A204.1 (cell line): ENCODE data around the gene PAEP.
"Not testable (repeated sequence)": the region's sequence is repeated elsewhere in the genome, so short reads cannot be mapped to it uniquely, and the experiment has no call there.

ENCODE experiments used
- FAIRE-seq: peaks from 2 replicates; lab custom pipeline; 2012; peaks lifted over from hg19 to GRCh38; lab: Jason Lieb, UNC

The PAEP gene

GRCh38 chr9:135526089-135526729, 35.3 kb upstream of the PAEP start:
- no peak for FAIRE-seq

DNA sequence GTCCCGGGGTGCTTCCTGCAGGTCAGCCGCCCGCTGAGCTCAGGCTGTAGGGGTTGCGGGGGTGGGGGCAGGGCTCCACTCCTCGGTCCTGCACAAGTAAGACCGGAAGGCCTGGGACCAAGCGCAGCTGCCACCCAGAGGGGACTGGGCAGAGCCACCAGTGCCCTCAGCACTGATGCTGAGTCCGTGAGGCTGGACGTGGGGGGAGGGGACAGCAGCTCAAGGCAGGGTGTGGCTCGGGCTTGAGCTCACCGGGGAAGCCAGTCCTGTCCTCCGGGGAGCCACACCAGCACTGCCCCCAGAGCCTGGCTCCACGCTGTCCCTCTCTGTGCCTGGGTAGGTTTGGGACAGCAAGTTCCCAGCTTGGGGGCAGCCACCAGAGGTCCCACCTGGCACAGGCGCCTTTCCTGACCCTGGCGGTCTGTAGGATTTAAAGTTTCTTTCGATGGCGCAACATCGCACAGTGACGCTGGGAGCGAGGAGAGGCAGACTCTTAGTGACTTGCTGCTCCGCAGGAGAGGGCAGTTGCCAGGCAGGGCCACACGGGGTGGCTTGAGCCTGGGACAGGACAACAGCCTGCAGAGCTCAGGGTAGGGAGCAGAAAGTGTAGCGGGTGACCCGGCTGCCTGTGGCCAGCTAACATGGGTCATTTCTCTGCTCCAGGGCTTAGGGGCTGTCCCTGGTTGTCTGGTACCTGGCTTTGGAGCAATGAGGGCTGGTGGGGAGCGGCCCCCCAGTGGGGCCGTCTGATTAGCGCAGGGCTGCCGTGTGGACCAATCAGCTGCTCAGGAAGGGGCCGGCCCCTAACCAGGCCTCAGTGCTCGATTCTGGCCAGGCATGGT, 34.6 kb upstream of the PAEP start:
- FAIRE-seq, result no peak

- FAIRE-seq, result not testable (repeated sequence)
Measured at GRCh38 chr9:135528842-135529435, 32.6 kb upstream of the PAEP start.

GRCh38 chr9:135530146-135530545, 31.4 kb upstream of the PAEP start:
- no peak for FAIRE-seq

GRCh38 chr9:135531096-135531495, 30.5 kb upstream of the PAEP start:
- no peak for FAIRE-seq

- FAIRE-seq, result no peak
Measured at GRCh38 chr9:135533113-135533512, 28.4 kb upstream of the PAEP start.

GRCh38 chr9:135533674-135534073, 27.9 kb upstream of the PAEP start:
- no peak for FAIRE-seq

- not testable (repeated sequence) for FAIRE-seq
Measured at GRCh38 chr9:135534192-135534711, 27.3 kb upstream of the PAEP start.

DNA sequence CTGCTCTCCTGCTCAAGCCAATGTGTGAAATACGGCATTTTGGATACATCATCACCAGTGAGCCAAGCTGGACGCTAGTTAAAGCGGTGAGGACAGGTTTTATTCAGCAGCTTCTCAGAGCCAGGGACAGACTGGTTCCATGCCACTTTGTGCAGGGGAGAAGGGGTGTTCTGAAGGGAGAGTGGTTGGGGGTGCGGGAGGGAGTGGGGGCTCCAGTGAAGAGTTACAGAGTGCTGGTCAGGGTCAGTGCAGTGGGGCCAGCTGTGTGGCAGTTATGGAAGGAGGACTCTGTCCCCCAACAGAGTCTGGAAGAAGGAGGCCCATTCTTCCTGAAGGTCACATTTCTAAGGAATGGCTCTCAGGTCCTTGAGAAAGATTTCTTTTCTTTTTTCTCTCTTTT, 26.7 kb upstream of the PAEP start:
- not testable (repeated sequence) for FAIRE-seq

DNA sequence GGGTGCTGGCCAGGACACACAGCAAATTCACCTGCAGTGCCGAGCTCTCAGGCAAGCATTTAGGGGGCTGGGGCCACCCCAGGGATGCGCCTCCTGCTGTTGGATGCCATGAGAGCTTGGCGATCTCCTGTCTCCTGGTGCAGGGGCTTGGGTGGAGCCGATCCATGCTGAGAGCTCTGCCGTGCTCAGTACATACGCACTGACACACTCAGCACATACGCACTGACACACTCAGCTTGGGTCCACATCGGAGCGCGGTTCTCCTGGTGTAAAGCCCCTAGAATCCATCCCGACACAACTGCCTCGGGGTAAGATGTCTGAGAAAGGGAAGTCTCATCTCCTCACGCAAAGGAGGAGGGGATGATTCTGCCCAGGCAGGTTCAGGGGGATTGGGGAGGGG, 25.9 kb upstream of the PAEP start:
- not testable (repeated sequence) for FAIRE-seq

- no peak for FAIRE-seq
Measured at GRCh38 chr9:135536216-135536615, 25.3 kb upstream of the PAEP start.

GRCh38 chr9:135543262-135543894, 18.2 kb upstream of the PAEP start:
- not testable (repeated sequence) for FAIRE-seq

DNA sequence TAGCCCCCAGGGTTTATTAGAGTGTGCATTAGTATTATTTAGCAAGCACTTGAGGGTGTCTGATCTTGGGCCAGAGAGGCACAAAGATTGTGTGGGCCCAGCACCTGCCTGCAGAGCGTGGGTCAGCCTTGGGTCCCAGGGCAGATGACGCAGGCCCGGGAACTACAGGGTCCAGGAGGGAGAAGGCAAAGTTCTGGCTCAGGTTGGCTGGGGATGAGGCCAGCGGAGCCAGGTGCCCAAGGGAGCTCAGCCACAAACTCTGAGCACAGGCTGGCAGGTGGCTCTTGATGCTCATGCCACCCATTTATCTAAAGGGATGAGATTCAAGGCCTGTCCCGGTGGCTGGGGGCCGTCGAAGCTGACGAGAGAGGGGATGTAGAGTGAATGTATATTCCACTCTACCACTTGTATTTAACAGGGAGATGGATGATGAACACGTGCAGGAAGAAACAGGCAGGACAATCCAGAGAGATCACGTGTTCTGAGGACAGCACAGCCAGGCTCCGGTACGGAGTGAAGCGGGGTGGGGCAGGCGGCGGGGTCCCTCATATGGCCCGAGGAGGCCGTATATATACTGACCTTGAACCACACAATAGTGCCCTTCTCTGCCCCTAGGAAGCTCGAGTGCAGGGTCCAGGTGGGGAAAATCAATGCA, 16.4 kb upstream of the PAEP start:
- FAIRE-seq, result no peak

- FAIRE-seq, result not testable (repeated sequence)
Measured at GRCh38 chr9:135545646-135546176, 15.8 kb upstream of the PAEP start, which contains the start of gene OBP2A. OBP2A (plus strand) TSS chr9:135546126; CDS start chr9:135546181, 55 bp downstream.

GRCh38 chr9:135546792-135547617, 14.6 kb upstream of the PAEP start:
- FAIRE-seq, result not testable (repeated sequence)

DNA sequence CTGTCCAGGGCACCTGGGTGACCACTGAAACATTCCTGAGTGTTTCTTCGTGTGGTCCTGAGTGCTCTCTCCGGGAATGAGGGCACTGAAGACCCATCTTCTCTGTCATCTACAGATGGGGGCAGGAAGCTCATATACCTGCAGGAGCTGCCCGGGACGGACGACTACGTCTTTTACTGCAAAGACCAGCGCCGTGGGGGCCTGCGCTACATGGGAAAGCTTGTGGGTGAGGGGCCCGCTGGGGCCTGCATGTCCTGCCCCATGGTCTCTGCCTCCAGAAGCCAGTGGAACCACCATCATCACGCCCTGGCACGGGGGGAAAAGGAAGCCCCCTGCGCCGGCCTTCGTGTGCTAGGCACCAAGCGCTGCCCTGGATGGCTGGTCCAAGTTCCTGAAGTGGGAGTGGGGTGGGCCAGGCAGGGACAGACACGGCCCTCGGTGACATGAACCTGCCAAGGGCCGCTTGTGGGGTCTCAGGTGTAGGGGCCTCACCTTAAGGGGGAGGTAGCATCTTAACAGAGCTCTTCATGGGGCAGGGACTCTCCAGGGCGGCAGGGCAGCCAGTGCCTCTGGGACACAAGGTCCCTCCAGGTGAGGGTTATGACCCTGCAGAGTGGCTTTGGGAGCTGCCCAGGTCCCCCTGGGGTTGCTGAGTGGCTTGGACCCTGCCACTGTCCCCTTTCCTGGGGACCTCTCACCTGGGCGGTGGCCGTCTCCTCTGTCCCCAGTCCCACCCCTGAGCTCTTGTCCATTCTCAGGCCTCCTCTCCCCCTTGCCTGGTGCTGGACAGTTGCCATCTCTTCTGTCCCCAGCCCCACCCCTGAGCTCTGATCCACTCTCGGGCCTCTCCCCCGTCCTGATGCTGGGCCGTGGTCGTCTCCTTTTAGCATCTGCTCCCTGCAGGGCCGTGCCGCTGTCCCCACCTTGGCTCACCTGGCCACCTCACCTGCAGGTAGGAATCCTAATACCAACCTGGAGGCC, 13.5 kb upstream of the PAEP start:
- no peak for FAIRE-seq

GRCh38 chr9:135549478-135550343, 11.8 kb upstream of the PAEP start:
- not testable (repeated sequence) for FAIRE-seq

- FAIRE-seq, result no peak
Measured at GRCh38 chr9:135550344-135550918, 11.1 kb upstream of the PAEP start.
